ENCODE data around the gene THEMIS.
"Not testable (repeated sequence)": the region's sequence is repeated elsewhere in the genome, so short reads cannot be mapped to it uniquely, and the experiment has no call there.

Gene THEMIS

DNA sequence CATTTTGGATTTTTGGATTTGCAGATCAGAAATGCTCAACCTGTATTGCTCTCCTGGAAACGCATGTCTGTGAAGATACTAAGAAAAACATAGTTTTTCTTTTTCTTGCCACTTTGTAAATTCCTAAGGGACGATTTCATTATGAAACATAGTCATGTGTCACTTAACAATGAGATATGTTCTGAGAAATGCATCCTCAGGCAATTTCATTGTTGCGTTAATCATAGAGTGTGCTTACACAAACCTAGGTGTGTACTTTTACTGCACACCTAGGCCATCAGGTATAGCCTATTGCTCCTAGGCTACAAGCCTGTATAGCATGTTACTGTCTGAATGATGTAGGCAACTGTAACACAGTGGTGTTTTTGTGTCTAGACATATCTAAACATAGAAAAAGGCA, 13.4 kb upstream of the THEMIS start:
- DNase-seq (ENCODE audit: low read depth): peak; percentile 33
- Histone ChIP-seq H3K9ac (ENCODE audit: low read length) (no peak overlapping the region), H3K27me3 (replicated peaks; ENCODE audit: control insufficient read depth, insufficient read depth, low read length) (no peaks in the 10 kb centered on the region), H3K4me1 (ENCODE audit: control insufficient read depth, insufficient read depth, low read length) (no peaks in the 10 kb centered on the region), H3K36me3 (ENCODE audit: control insufficient read depth, insufficient read depth, low read length, severe bottlenecking) (no peaks in the 10 kb centered on the region), H3K9me3 (ENCODE audit: control insufficient read depth, low read length) (no peaks in the 10 kb centered on the region), H3K4me3 (ENCODE audit: low read length) (no peak overlapping the region)

GRCh38 chr6:127912914-127913313, 12.1 kb upstream of the THEMIS start:
- H3K9ac ChIP-seq (ENCODE audit: low read length): no peak overlapping the region

GRCh38 chr6:127907960-127908640, 7.2 kb upstream of the THEMIS start:
- H3K27me3 ChIP-seq (replicated peaks; ENCODE audit: control insufficient read depth, insufficient read depth, low read length): no peaks in the 10 kb centered on the region
- no peaks in the 10 kb centered on the region for H3K36me3 ChIP-seq (ENCODE audit: control insufficient read depth, insufficient read depth, low read length, severe bottlenecking)
- no peak for DNase-seq (ENCODE audit: low read depth)
- no peak overlapping the region for H3K9ac ChIP-seq (ENCODE audit: low read length)
- no peak overlapping the region for H3K4me3 ChIP-seq (ENCODE audit: low read length)
- no peaks in the 10 kb centered on the region for H3K4me1 ChIP-seq (ENCODE audit: control insufficient read depth, insufficient read depth, low read length)
- no peaks in the 10 kb centered on the region for H3K9me3 ChIP-seq (ENCODE audit: control insufficient read depth, low read length)

More at GRCh38 chr6:127912914-127913313, 12.1 kb upstream of the THEMIS start:
- H3K4me3 ChIP-seq (ENCODE audit: low read length): no peak overlapping the region
- H3K4me1 ChIP-seq (ENCODE audit: control insufficient read depth, insufficient read depth, low read length): no peaks in the 10 kb centered on the region
- no peaks in the 10 kb centered on the region for H3K36me3 ChIP-seq (ENCODE audit: control insufficient read depth, insufficient read depth, low read length, severe bottlenecking)
- DNase-seq (ENCODE audit: low read depth): no peak
- H3K27me3 ChIP-seq (replicated peaks; ENCODE audit: control insufficient read depth, insufficient read depth, low read length): no peaks in the 10 kb centered on the region
- no peaks in the 10 kb centered on the region for H3K9me3 ChIP-seq (ENCODE audit: control insufficient read depth, low read length)

DNA sequence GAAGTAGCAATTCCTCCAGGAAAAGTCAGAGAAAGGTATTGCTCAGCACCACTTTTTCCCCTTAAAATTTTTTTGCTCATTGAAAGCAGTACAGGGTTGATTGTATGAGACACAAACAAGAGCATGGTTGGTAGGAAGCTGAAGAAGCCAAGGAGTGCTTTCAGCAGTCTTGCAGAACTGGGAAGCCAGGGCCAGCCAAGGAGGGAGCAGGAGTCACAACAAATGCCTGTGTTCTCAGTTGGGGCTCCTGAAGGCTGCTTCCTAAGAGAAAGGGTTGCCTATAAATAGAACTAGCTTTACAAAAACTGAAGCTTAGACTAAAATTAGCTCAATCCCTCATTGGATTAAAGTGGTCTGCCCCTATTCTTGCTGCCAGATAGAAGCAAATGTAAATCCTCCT, 3.3 kb upstream of the THEMIS start:
- no peak for DNase-seq (ENCODE audit: low read depth)
- H3K4me3 ChIP-seq (ENCODE audit: low read length): no peak overlapping the region
- no peak overlapping the region for H3K9ac ChIP-seq (ENCODE audit: low read length)
- no peaks in the 10 kb centered on the region for H3K27me3 ChIP-seq (replicated peaks; ENCODE audit: control insufficient read depth, insufficient read depth, low read length)
- no peaks in the 10 kb centered on the region for H3K36me3 ChIP-seq (ENCODE audit: control insufficient read depth, insufficient read depth, low read length, severe bottlenecking)
- no peaks in the 10 kb centered on the region for H3K4me1 ChIP-seq (ENCODE audit: control insufficient read depth, insufficient read depth, low read length)
- no peaks in the 10 kb centered on the region for H3K9me3 ChIP-seq (ENCODE audit: control insufficient read depth, low read length)

- Histone ChIP-seq H3K9me3 (ENCODE audit: control insufficient read depth, low read length) (no peaks in the 10 kb centered on the region), H3K27me3 (replicated peaks; ENCODE audit: control insufficient read depth, insufficient read depth, low read length) (no peaks in the 10 kb centered on the region), H3K36me3 (ENCODE audit: control insufficient read depth, insufficient read depth, low read length, severe bottlenecking) (no peaks in the 10 kb centered on the region), H3K4me3 (ENCODE audit: low read length) (no peak overlapping the region), H3K4me1 (ENCODE audit: control insufficient read depth, insufficient read depth, low read length) (no peaks in the 10 kb centered on the region), H3K9ac (ENCODE audit: low read length) (no peak overlapping the region)
- no peak for DNase-seq (ENCODE audit: low read depth)
Observed at GRCh38 chr6:127902933-127903332, 2.1 kb upstream of the THEMIS start.

- no peak overlapping the region for H3K4me3 ChIP-seq (ENCODE audit: low read length)
- no peaks in the 10 kb centered on the region for H3K27me3 ChIP-seq (replicated peaks; ENCODE audit: control insufficient read depth, insufficient read depth, low read length)
- H3K4me1 ChIP-seq (ENCODE audit: control insufficient read depth, insufficient read depth, low read length): no peaks in the 10 kb centered on the region
- no peaks in the 10 kb centered on the region for H3K9me3 ChIP-seq (ENCODE audit: control insufficient read depth, low read length)
- no peak overlapping the region for H3K9ac ChIP-seq (ENCODE audit: low read length)
- H3K36me3 ChIP-seq (ENCODE audit: control insufficient read depth, insufficient read depth, low read length, severe bottlenecking): no peaks in the 10 kb centered on the region
- DNase-seq (ENCODE audit: low read depth): no peak
Observed at GRCh38 chr6:127897484-127897883, 3.4 kb downstream of the THEMIS start.

- DNase-seq (ENCODE audit: low read depth): no peak
- H3K9me3 ChIP-seq (ENCODE audit: control insufficient read depth, low read length): no peaks in the 10 kb centered on the region
- no peaks in the 10 kb centered on the region for H3K4me1 ChIP-seq (ENCODE audit: control insufficient read depth, insufficient read depth, low read length)
- no peak overlapping the region for H3K9ac ChIP-seq (ENCODE audit: low read length)
- no peaks in the 10 kb centered on the region for H3K36me3 ChIP-seq (ENCODE audit: control insufficient read depth, insufficient read depth, low read length, severe bottlenecking)
- no peaks in the 10 kb centered on the region for H3K27me3 ChIP-seq (replicated peaks; ENCODE audit: control insufficient read depth, insufficient read depth, low read length)
- H3K4me3 ChIP-seq (ENCODE audit: low read length): no peak overlapping the region
Observed at GRCh38 chr6:127894051-127894450, 6.8 kb downstream of the THEMIS start.

DNA sequence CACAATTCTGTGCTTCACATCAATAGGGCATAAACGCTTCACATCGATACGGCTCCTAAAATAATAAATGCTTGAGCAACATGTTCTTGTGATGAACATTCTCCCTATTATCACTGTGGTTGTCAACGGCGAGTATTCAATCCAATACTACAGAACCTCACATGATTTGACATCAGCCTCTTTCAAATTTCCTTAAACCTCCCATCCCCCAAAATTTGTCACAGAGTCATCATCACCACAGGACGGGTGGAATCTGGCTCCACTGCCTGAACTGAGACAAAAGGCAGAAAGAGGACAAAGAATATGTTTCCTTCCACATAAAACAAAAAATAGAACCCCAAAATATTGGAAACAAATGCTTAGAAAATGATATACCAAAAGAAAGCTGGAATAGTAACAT, 7.3 kb downstream of the THEMIS start:
- H3K9ac ChIP-seq (ENCODE audit: low read length): no peak overlapping the region
- no peaks in the 10 kb centered on the region for H3K4me1 ChIP-seq (ENCODE audit: control insufficient read depth, insufficient read depth, low read length)
- H3K27me3 ChIP-seq (replicated peaks; ENCODE audit: control insufficient read depth, insufficient read depth, low read length): no peaks in the 10 kb centered on the region
- no peak overlapping the region for H3K4me3 ChIP-seq (ENCODE audit: low read length)
- no peaks in the 10 kb centered on the region for H3K9me3 ChIP-seq (ENCODE audit: control insufficient read depth, low read length)
- no peak for DNase-seq (ENCODE audit: low read depth)
- no peaks in the 10 kb centered on the region for H3K36me3 ChIP-seq (ENCODE audit: control insufficient read depth, insufficient read depth, low read length, severe bottlenecking)

DNA sequence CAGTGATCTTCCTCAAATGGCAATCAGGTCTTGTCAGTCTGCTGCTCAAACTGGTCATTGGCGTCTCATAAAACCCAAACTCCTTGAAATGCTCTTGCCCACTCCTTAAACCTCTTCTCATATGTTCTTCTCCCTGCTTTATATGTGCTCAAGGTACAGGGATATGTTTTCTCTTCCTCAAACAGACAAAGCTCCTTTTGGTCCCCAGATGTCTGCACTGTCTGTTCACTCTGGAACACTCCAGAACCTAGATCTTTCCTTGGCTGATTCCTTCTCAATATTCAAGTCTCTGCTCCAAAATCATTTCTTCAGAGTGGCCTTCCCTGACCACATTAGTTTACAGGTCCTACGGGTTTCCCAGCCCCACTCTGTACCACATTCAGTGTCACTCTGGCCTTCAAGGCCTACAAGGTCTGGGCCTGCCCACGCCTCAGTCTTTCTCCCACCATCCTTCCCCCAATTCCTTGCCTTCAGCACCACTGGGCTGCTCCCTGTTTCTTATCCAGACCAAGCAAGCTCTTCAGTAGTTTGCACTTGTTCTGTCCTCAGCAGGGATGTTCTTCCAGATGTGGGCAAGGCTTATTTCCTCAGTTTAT, 9.0 kb downstream of the THEMIS start:
- Histone ChIP-seq H3K36me3 (ENCODE audit: control insufficient read depth, insufficient read depth, low read length, severe bottlenecking) (no peaks in the 10 kb centered on the region), H3K9me3 (ENCODE audit: control insufficient read depth, low read length) (no peaks in the 10 kb centered on the region), H3K27me3 (replicated peaks; ENCODE audit: control insufficient read depth, insufficient read depth, low read length) (no peaks in the 10 kb centered on the region), H3K4me3 (ENCODE audit: low read length) (no peak overlapping the region), H3K4me1 (ENCODE audit: control insufficient read depth, insufficient read depth, low read length) (no peaks in the 10 kb centered on the region), H3K9ac (ENCODE audit: low read length) (no peak overlapping the region)
- no peak for DNase-seq (ENCODE audit: low read depth)

DNA sequence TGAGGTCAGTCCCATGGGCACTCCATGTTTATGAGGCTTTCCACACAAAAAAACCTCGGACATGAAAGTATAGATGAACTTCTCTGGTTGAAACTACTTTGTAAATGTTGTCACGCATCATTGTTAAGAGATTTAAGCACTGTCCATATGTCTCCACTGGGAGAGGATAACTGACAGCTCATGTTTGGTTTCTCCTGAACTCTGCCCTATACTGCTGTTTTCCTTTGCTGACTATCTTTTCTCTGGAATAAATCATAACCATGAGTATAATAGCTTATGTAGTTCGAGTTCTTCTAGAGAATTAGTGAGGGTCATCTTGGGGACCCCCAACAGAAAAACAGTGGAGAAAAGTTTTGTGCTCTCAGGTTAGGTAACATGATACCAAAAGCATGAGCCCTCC, 14.3 kb downstream of the THEMIS start:
- no peak for DNase-seq (ENCODE audit: low read depth)
- Histone ChIP-seq H3K4me1 (ENCODE audit: control insufficient read depth, insufficient read depth, low read length) (no peaks in the 10 kb centered on the region), H3K9me3 (ENCODE audit: control insufficient read depth, low read length) (no peaks in the 10 kb centered on the region), H3K9ac (ENCODE audit: low read length) (no peak overlapping the region), H3K4me3 (ENCODE audit: low read length) (no peak overlapping the region), H3K27me3 (replicated peaks; ENCODE audit: control insufficient read depth, insufficient read depth, low read length) (no peaks in the 10 kb centered on the region), H3K36me3 (ENCODE audit: control insufficient read depth, insufficient read depth, low read length, severe bottlenecking) (no peaks in the 10 kb centered on the region)

- Histone ChIP-seq H3K9ac (ENCODE audit: low read length) (no peak overlapping the region), H3K4me1 (ENCODE audit: control insufficient read depth, insufficient read depth, low read length) (no peaks in the 10 kb centered on the region), H3K4me3 (ENCODE audit: low read length) (no peak overlapping the region), H3K27me3 (replicated peaks; ENCODE audit: control insufficient read depth, insufficient read depth, low read length) (no peaks in the 10 kb centered on the region), H3K9me3 (ENCODE audit: control insufficient read depth, low read length) (no peaks in the 10 kb centered on the region), H3K36me3 (ENCODE audit: control insufficient read depth, insufficient read depth, low read length, severe bottlenecking) (no peaks in the 10 kb centered on the region)
- no peak for DNase-seq (ENCODE audit: low read depth)
Observed at GRCh38 chr6:127884134-127884533, 16.7 kb downstream of the THEMIS start.

GRCh38 chr6:127881949-127882348, 18.9 kb downstream of the THEMIS start:
- H3K4me1 ChIP-seq (ENCODE audit: control insufficient read depth, insufficient read depth, low read length); DNase-seq (ENCODE audit: low read depth); H3K27me3 ChIP-seq (replicated peaks; ENCODE audit: control insufficient read depth, insufficient read depth, low read length); H3K9ac ChIP-seq (ENCODE audit: low read length); H3K4me3 ChIP-seq (ENCODE audit: low read length); H3K9me3 ChIP-seq (ENCODE audit: control insufficient read depth, low read length); H3K36me3 ChIP-seq (ENCODE audit: control insufficient read depth, insufficient read depth, low read length, severe bottlenecking): not testable (repeated sequence)
